DLD1 (cell line): ENCODE measurements around the gene CACNG1.

Source experiments
- in situ Hi-C: cut with HindIII; loops from 2 replicates; pipeline ENCODE4 v1.10.0; 2017; ENCODE audit warnings: low sequenced_read_pairs

Gene CACNG1, protein sequence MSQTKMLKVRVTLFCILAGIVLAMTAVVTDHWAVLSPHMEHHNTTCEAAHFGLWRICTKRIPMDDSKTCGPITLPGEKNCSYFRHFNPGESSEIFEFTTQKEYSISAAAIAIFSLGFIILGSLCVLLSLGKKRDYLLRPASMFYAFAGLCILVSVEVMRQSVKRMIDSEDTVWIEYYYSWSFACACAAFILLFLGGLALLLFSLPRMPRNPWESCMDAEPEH

DNA sequence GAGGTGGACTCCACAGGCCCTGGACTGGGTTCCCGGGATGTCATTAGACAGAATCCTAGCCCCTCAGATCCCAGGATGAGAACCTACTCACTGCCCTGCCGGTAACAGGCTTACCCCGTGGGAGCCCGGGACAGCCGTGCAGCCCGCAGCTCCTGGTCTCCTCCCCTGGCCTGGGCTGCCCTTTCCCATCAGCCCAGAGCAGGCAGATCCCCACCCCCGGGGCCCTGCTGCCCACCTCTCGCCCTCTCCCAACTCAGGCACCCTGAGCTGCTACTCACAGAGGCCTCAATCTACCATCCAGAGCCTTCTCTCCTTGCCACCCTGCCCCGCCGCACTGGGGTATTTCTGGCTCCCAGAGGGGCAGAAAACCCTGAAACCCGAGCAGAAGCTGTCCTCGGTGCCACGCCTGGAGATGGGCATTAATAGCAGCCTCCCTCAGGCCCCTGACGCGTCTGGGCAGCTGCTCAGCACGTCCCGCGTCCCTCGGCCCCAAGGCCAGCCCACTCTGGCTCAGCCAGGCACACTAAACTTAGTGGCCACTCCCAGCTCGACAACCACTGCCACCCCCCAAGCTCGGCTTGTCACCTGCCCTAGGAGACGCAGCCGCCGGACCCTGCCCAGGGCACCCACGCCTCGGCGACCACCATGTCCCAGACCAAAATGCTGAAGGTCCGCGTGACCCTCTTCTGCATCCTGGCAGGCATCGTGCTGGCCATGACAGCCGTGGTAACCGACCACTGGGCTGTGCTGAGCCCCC is at the start of gene CACNG1:
Gene CACNG1 (plus strand): TSS at position 539 of the 757 bp plus-strand sequence. CDS start 107 bp downstream, at position 646.
- in situ Hi-C loops, result no loop called here

DNA sequence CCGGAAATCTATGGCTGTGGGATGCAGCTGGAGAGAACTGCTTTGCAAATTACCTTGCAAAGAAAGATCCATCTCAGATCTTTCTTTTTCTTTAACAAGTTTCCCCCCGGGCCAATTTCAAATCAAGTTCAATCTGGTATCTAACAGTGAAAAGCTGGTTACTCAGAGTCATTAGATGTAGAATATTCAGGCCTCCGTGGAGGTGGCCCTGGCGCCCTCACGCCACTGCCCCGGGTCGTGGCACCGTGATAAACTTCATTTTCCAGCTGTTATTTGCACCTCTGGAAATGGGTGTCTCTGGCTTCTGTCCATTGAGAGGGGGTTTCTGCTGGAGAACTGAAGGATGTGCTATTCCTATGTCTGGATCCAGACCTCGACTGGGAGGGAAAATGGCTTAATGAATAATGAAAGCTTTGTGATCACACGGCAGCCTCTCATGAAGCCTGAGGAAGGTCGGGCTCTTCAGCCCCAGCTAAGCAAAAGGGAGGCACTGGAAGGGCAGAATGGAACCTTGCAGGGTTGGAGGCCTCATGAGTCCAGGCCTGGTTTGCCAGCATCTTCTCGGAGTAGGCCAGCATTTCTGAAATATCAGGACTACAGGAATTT is 49.3 kb upstream of the CACNG1 start:
- in situ Hi-C loops, result no loop called here

DNA sequence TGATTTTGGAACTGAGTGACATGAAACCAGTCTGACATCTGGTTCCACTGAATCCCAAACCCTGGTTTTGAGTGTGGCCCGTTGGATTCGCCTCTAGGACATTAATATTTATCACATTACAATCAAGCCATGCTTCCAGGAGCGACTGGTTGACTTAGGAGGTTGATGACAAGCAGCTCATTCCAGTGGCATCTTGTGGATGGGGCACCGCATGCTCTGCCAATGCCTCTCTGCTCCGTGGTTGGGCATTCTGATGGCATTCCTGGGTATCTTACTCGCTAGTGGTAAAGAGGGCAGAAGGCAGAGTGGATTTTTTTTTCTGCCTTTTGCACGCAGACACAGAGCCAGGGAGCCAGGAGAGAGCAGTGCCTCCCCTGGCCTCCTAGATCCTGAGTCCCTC is 48.4 kb upstream of the CACNG1 start:
- in situ Hi-C loops, result no loop called here

DNA sequence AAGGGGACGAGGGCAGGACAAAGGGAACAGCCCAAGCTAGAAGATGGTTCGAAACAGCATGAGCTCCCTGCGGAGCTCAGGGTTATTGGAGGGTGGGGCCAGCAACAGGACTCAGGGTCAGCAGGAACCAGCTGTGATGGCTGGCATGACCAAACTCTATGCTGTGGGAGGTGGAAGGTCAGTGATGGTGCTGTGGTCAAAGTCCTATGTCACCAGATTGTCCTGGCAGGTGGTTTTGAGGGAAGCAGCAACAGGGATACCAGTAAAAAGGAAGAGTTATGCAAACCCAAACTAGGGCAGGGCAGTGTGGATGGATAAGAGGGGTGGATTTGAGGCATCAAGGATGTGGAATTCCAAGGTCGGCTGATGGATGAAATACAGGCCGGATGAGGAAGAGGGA is 47.4 kb upstream of the CACNG1 start:
- in situ Hi-C loops, result no loop called here

DNA sequence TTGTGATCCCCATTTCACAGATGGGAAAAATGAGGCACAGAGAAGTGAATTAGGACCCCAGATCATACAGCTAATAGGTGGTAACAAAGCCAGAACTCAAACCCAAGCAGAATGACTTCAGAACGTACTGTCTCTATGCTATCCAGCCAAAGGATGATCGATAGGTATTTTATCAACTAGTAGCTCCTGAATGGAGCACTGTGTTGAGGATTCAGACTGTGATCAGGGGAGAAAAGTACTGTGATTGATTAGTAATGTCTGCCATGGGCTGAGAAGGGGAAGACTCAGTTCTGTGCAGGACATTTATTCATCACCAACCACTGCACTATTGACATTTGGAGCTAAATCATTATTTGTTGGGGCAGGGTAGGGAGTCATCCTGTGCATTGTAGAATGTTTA is 41.1 kb upstream of the CACNG1 start:
- in situ Hi-C loops, result loop anchor here (5.0 kb wide), 1 partner anchor 41 kb away; the partner anchor contains the start of gene CACNG4

DNA sequence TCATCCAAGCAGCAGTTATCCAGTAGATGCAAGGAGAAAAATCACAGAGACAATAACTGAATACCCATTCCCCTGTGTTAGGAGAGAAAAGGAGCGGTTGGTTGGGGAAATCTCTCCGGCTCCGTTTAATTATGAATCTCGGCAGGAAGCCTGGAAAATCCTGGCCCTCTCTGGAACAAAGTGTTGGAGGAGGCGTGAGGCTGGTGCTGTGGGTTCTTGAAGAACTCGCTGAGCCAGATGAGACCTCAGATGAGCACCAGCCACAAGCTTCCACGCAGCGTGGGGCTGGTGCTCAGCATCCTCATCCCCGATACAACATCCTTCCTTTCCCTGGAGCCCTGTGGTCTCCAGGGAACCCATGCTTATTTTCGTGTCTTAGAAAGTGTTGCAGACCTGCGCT is 40.2 kb upstream of the CACNG1 start:
- in situ Hi-C loops, result loop anchor here (5.0 kb wide), 1 partner anchor 42 kb away; the partner anchor contains the start of gene CACNG4

DNA sequence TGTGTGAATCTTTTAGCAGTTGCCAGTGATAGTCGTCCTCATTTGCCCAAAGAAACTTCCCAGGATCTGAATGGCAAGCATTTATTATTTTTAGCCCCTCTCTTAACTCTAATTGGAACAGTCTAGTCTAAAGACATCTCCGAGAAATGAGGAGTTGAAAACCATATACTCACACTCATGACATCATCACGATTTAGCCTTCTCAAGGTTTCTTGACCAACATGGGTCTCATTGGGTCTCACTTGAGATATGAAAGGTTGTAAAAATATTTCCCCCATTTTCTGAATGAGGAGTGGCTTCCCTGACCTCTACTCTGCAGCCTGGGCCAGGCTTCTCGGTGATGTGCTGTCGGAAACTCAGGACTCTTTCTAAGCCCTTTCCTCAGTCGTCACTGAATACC is 37.1 kb upstream of the CACNG1 start:
- in situ Hi-C loops, result no loop called here

DNA sequence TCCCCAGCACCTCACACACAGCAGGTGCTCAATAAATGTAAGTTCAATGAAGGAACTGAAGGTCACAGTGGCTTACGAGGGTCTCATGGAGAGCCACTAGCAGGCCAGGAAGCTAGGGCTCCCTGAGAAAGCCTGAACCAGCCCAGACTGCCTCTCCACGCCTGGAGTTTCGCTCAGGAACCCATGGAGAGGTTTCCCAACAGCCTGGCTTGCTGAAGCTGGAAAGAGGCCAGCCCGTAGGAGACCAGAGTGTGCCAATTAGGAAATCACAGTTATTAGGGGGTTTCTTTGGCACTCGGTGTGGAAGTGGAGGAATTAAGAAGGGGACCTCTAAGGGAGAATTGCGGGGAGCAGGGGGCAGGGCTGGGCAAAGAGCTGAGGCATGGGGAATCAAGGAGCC is 36.3 kb upstream of the CACNG1 start:
- in situ Hi-C loops, result no loop called here

DNA sequence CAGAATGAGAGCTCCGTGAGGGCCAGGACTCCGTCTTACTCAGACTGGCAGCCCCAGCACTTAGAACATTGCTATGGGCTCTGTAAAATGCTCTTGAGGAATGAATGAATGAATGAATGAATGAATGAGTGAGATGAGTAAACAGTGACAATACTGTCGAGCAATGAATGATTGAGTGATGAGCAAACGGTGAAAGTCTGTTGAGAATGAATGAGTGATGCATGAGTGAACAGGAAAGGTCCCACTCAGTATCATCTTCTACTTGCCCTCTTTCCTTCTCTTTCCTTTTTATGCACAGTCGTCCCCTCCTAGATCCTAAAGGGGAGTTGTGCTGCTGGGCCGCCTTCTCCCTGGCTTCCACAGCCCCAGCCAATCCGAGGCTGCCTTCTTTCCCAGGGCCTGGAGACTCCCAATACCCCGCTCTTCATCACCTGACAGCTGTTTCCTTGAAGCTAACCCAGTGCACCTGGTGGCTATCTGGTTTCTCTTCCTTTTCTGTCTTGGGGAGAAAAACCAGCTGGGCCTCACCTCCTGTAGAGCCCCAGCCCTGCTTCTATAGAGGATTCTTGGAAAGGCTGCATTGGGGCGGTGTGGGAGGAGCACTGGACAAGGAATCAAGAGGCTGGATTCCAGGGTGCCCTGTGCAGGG is 32.7 kb upstream of the CACNG1 start:
- in situ Hi-C loops, result no loop called here

DNA sequence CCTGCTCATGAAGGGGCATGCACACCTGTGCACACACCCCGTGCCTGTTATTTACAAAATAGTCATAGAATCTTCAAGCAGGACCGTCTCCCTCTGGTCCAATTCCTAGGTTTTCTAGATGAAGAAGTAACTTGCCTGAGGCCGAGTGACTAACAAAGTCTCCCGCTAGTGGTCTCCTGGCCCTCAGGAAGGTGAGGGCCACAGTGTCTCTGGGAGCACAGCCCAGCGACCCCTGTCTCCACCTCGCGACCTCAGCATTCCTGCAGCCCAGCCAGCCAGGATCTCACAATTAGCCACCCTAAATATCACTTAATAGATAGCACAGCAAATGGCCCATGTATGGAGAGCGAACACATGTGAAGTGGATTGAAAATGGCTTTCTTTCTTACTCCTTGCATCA is 30.5 kb upstream of the CACNG1 start:
- in situ Hi-C loops, result no loop called here

DNA sequence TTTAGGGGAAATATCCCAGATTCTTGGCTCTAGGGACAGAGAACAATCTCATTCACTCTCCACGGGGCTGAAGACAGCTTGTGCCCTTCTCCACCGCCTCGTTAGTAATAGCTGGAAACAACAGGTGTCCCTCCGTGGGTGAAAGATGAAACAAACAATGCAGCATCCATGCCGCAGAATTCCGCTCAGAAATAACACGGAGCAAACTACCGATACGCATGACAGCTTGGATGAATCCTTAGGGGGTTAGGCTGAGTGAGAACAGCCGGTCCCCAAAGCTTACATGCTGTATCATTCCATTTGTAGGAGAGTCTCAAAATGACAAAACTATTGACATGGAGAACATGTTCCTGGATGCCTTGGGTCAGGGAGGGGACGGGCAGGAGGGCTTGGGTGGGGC is 29.4 kb upstream of the CACNG1 start:
- in situ Hi-C loops, result no loop called here

DNA sequence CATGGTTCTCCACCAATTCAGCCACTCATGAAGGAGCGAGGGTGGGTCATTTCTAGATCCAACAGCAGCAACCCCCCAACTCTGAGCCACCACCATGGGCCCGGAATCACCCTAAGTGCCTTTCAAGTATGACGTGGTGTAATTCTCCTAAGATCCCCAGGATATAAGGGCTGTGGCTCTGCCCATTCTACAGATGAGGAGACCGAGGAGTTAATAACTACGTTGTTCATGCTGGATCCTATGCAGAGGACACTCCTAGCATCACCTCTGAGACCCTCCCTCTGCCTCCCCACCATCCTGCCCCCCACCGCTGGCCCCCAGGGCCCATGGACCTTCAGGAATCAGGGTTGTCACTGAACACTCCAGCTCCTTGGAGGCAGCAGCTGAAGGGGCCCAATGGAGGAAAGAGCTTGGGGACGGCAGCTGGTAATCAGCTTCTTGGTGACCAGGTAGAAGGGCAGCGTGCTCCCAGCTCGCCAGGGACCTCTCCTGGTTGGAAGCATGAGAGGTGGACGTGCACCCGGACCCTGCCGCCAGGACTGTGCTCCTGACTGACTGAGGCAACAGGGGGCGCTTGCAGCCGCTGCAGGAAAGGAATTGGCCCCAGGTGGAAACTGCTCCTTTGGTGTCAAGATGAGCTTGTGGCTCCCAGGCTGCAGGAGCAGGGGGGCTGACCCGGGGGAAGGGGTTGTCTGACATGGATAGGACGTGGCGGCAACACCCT is 28.2 kb upstream of the CACNG1 start:
- in situ Hi-C loops, result no loop called here

DNA sequence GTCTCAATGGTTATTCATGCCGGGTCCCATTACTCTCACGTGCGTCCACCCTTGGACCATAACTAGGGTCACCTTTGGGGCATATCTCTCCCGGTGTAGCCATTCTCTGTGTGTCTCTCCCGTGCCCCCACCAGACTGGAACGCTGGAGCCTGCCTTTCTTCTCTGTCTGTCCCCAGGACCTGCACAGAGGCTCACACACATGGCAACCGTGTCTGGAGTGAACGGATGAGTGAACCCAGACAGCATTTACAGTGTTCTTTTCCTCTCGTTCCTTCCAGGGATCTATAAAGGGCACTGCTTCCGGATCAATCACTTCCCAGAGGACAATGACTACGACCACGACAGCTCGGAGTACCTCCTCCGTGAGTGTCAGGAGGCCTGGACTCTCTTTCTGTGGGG is 26.4 kb upstream of the CACNG1 start:
- in situ Hi-C loops, result no loop called here

DNA sequence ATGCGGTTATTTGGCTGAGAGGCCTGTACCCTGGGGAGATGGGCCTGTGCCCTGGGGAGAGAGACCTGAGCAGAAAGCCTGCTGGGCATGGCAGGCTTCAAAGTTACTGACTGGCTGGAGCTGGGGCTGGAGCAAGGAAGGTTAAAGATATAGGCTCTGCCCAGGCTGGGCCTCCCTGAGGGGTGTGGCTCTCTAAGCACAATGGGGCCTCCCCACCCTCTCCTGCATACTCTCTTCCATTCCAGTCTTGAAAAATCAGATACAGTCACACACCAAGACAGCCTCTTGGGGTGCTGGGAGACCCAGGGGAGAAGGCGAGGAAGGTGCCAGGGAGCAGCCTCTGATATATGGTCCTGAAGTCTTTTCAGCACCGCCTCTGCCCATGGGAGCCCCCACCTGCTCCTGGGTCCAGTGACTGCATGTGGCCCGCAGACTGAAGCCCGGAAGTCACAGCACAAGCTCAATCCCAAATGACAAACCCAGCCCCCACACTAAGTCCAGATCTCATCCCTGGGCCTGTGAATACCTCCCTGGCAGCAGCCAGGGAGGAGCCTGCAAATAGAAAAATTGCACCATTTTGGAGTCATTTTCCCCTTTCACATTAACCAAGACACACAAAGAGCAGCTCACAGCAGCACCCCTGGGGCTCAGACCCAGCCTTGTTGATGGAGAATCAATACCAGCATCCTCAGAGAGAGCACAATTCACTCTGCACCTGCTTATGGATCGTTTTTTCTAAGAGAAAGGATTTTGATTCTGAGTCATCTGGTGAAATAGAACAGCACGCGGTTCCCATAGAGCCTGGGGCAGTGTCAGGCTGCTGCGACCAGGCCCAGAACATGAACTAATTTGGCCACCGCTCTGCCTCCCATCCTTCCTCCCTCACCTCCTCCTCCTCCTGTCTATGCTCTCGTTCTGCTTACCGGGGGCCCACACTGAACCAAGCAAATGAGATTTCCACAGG is 25.6 kb upstream of the CACNG1 start:
- in situ Hi-C loops, result no loop called here

DNA sequence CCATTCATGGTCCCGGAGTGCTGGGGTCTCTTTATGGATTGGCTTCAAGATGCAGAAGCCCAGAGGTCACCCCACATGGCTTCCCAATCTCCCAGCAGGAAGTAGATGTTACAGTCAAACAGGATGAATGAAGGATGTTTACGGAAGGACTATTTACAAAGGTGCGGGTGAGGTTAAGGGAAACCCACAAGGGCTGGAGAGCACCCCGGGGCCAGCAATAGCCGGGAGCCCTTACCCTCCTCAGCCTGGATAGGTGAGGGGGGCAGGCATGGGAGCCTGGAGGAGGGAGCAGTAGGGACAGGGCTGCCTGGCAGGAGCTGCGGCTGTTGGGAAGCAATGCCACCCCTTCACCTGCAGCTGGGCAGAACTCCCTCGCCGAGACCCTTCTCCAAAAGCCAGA is 24.5 kb upstream of the CACNG1 start:
- in situ Hi-C loops, result no loop called here

DNA sequence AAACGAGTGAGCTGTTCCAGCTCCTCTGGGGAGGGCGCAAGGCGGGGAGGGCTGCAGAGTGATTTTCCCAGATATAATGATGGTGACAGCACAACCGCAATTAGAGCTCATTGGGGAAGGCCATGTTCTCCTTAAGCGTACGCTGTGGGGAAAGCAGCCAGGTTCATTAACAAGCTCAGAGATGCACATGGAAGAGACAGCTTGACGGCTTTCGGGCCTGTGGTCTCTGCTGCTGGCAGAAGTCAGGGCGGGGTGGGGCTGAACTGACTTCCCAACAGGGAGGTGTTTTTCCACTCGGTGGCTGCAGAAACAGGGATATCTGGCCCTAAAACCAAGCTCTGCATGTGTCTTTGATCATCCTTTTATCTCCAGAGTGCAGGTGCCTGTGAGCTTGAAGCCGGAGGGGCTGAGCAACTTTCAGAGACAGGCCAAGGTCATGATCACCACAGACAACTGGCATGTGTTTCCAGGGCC is 24.0 kb upstream of the CACNG1 start:
- in situ Hi-C loops, result no loop called here

DNA sequence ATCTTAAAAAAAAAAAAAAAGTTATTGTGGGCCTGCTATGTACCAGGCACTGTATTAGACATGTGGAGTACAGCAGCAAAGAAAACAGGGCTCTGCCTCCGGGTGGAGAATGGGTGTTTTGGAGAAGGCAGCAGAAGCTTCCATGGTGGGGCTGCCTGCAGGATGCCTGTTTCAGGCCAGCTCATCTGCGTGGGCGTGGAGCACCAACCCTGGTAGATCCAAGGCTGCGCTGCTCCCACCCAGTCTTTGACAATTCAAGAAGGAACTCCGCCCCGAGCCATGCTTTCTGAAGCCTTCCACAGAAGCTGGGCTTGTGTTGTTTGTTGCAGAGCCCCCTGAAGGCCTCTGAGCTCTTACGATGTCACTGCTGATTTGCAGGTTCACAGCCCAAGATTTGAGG is 23.2 kb upstream of the CACNG1 start:
- in situ Hi-C loops, result no loop called here

DNA sequence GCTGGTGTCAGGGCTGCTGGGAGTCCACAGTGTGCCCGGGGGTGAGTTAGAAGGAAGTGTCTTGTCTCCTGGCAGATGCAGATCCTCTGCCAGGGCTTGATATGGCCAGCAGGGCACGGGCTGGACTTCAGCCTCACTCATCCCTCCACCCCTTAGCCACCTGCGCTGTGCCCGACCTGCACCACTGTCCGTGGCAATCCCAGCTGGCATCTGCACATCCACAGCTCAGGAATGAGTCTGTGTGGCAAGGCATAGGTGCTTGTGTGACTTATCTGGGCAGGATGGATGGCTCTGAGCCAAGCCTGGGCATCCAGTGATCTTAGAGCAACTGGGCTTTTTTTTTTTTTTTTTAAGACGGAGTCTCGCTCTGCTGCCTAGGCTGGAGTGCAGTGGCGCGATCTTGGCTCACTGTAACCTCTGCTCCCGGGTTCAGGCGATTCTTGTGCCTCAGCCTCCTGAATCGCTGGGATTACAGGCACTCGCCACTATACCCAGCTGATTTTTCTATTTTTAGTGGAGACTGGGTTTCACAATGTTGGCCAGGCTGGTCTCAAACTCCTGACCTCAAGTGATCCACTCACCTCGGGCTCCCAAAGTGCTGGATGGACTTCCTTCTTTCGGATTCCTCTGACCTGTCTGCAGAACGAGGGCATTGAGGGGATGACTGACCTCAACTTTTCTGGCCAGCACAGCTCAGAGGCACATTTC is 22.5 kb upstream of the CACNG1 start:
- in situ Hi-C loops, result no loop called here

DNA sequence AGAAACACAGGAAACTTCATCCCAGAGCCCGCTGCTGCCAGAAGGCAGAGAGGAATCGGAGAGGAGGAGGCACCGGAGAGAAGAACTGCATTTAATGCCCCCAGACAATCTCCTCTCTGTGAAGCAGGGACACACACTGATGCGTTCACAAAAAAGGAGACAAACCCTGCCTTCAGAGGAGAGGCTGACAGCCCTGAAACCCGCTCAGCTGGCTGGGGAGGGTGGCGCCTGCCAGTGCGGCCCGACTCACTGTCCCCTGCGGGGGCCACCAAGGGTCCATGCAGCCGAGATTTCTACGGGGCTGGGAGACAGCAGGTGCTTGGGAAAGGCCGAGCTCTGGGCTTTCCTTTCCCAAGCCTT is 21.9 kb upstream of the CACNG1 start:
- in situ Hi-C loops, result no loop called here
